ENCODE measurements around the gene NTRK2. TPM values are rescaled to one million over a fixed set of nuclear protein-coding genes. Genes with fewer than 3 reads are reported as not detected.

The NTRK2 gene
- total RNA-seq, 1 donor from 2014 or later = 0.07 TPM

GRCh38 chr9:84794981-84795637, 125.6 kb downstream of the NTRK2 start:
- no peak for TF ChIP-seq CTCF (IDR thresholded peaks at IDR 0.05)
- H3K4me3 Mint-ChIP-seq = no peak overlapping the region
- ATAC-seq (ENCODE audit: low read depth) = no peak
- H3K4me1 Mint-ChIP-seq = no peaks in the 10 kb centered on the region
- CTCF ChIA-PET = interaction anchor here (1.7 kb wide), 1 partner anchor 8 kb away, joined by 4 read pairs; no protein-coding TSS in a partner anchor
- H3K36me3 Mint-ChIP-seq (ENCODE audit: low read depth) = no peaks in the 10 kb centered on the region
- POLR2A ChIA-PET = no interaction called here
- H3K9me3 Mint-ChIP-seq = no peaks in the 10 kb centered on the region
- H3K27ac Mint-ChIP-seq = no peak overlapping the region
- intact Hi-C loops (cut with micrococcal nuclease) = no loop called here
- no peak for DNase-seq
- no peaks in the 10 kb centered on the region for H3K27me3 Mint-ChIP-seq

GRCh38 chr9:84796404-84796803, 126.9 kb downstream of the NTRK2 start:
- Mint-ChIP-seq H3K9me3 (no peaks in the 10 kb centered on the region), H3K4me1 (no peaks in the 10 kb centered on the region), H3K27ac (no peak overlapping the region), H3K4me3 (no peak overlapping the region), H3K27me3 (peaks cover 2% of the 10 kb centered on the region), H3K36me3 (ENCODE audit: low read depth) (no peaks in the 10 kb centered on the region)
- TF ChIP-seq CTCF (IDR thresholded peaks at IDR 0.05) = no peak
- ChIA-PET CTCF (no interaction called here), POLR2A (no interaction called here)
- no peak for ATAC-seq (ENCODE audit: low read depth)
- intact Hi-C loops (cut with micrococcal nuclease) = no loop called here
- no peak for DNase-seq

- no peak for DNase-seq
- no peaks in the 10 kb centered on the region for H3K36me3 Mint-ChIP-seq (ENCODE audit: low read depth)
- H3K9me3 Mint-ChIP-seq = no peaks in the 10 kb centered on the region
- intact Hi-C loops (cut with micrococcal nuclease) = no loop called here
- POLR2A ChIA-PET = no interaction called here
- H3K4me3 Mint-ChIP-seq = no peak overlapping the region
- no peak for TF ChIP-seq CTCF (IDR thresholded peaks at IDR 0.05)
- CTCF ChIA-PET = no interaction called here
- H3K4me1 Mint-ChIP-seq = no peaks in the 10 kb centered on the region
- no peak overlapping the region for H3K27ac Mint-ChIP-seq
- peaks cover 2% of the 10 kb centered on the region for H3K27me3 Mint-ChIP-seq
- no peak for ATAC-seq (ENCODE audit: low read depth)
Measured at GRCh38 chr9:84799251-84799650, 129.7 kb downstream of the NTRK2 start.

- CTCF ChIA-PET = no interaction called here
- no peak for ATAC-seq (ENCODE audit: low read depth)
- H3K27ac Mint-ChIP-seq = no peak overlapping the region
- no peaks in the 10 kb centered on the region for H3K4me1 Mint-ChIP-seq
- H3K27me3 Mint-ChIP-seq = peaks cover 2% of the 10 kb centered on the region
- POLR2A ChIA-PET = no interaction called here
- no peaks in the 10 kb centered on the region for H3K36me3 Mint-ChIP-seq (ENCODE audit: low read depth)
- H3K4me3 Mint-ChIP-seq = no peak overlapping the region
- no peaks in the 10 kb centered on the region for H3K9me3 Mint-ChIP-seq
- intact Hi-C loops (cut with micrococcal nuclease) = no loop called here
- no peak for DNase-seq
- TF ChIP-seq CTCF (IDR thresholded peaks at IDR 0.05) = no peak
Measured at GRCh38 chr9:84804951-84805694, 135.6 kb downstream of the NTRK2 start.

GRCh38 chr9:84807431-84807830, 137.9 kb downstream of the NTRK2 start:
- H3K27me3 Mint-ChIP-seq = no peaks in the 10 kb centered on the region
- intact Hi-C loops (cut with micrococcal nuclease) = no loop called here
- TF ChIP-seq CTCF (IDR thresholded peaks at IDR 0.05) = no peak
- no peaks in the 10 kb centered on the region for H3K36me3 Mint-ChIP-seq (ENCODE audit: low read depth)
- H3K27ac Mint-ChIP-seq = no peak overlapping the region
- no peak overlapping the region for H3K4me3 Mint-ChIP-seq
- H3K4me1 Mint-ChIP-seq = no peaks in the 10 kb centered on the region
- DNase-seq (no peak), ATAC-seq (ENCODE audit: low read depth) (no peak)
- ChIA-PET POLR2A (no interaction called here), CTCF (no interaction called here)
- no peaks in the 10 kb centered on the region for H3K9me3 Mint-ChIP-seq

Measured in activated B cell treated with CpG ODN at 0.5 μM for 24 hours (primary cell).